ENCODE data around the gene P2RY8.

GRCh38 chrX:1542994-1543725 is 6.2 kb upstream of the P2RY8 start:
- TF ChIP-seq CTCF (IDR thresholded peaks at IDR 0.05 in 2 of 3, conservative IDR thresholded peaks at IDR 0.05 in 1 of 3; ENCODE audit: borderline replicate concordance in 1 of 3, insufficient read depth in 1 of 3, low read depth in 2 of 3, low read length in 2 of 3): no peak
- no peak for TF ChIP-seq POLR2AphosphoS5 (IDR thresholded peaks at IDR 0.05; ENCODE audit: low read depth, low read length)
- TF ChIP-seq, protein P1, sequence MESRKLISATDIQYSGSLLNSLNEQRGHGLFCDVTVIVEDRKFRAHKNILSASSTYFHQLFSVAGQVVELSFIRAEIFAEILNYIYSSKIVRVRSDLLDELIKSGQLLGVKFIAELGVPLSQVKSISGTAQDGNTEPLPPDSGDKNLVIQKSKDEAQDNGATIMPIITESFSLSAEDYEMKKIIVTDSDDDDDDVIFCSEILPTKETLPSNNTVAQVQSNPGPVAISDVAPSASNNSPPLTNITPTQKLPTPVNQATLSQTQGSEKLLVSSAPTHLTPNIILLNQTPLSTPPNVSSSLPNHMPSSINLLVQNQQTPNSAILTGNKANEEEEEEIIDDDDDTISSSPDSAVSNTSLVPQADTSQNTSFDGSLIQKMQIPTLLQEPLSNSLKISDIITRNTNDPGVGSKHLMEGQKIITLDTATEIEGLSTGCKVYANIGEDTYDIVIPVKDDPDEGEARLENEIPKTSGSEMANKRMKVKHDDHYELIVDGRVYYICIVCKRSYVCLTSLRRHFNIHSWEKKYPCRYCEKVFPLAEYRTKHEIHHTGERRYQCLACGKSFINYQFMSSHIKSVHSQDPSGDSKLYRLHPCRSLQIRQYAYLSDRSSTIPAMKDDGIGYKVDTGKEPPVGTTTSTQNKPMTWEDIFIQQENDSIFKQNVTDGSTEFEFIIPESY (IDR thresholded peaks at IDR 0.05; ENCODE audit: extremely low read depth, insufficient replicate concordance, low read length): no peak
- no peak for TF ChIP-seq JUND (IDR thresholded peaks at IDR 0.05)
- TF ChIP-seq POLR2A (IDR thresholded peaks at IDR 0.05; ENCODE audit: borderline replicate concordance, extremely low read depth, insufficient read depth, insufficient read length): no peak
- TF ChIP-seq EGR1 (IDR thresholded peaks at IDR 0.05; ENCODE audit: low read depth): no peak
- TF ChIP-seq RAD21 (IDR thresholded peaks at IDR 0.05; ENCODE audit: low read depth): no peak
- TF ChIP-seq, protein P2, sequence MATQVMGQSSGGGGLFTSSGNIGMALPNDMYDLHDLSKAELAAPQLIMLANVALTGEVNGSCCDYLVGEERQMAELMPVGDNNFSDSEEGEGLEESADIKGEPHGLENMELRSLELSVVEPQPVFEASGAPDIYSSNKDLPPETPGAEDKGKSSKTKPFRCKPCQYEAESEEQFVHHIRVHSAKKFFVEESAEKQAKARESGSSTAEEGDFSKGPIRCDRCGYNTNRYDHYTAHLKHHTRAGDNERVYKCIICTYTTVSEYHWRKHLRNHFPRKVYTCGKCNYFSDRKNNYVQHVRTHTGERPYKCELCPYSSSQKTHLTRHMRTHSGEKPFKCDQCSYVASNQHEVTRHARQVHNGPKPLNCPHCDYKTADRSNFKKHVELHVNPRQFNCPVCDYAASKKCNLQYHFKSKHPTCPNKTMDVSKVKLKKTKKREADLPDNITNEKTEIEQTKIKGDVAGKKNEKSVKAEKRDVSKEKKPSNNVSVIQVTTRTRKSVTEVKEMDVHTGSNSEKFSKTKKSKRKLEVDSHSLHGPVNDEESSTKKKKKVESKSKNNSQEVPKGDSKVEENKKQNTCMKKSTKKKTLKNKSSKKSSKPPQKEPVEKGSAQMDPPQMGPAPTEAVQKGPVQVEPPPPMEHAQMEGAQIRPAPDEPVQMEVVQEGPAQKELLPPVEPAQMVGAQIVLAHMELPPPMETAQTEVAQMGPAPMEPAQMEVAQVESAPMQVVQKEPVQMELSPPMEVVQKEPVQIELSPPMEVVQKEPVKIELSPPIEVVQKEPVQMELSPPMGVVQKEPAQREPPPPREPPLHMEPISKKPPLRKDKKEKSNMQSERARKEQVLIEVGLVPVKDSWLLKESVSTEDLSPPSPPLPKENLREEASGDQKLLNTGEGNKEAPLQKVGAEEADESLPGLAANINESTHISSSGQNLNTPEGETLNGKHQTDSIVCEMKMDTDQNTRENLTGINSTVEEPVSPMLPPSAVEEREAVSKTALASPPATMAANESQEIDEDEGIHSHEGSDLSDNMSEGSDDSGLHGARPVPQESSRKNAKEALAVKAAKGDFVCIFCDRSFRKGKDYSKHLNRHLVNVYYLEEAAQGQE (IDR thresholded peaks at IDR 0.05; ENCODE audit: low read depth): no peak
- TF ChIP-seq ZNF274 (IDR thresholded peaks at IDR 0.05; ENCODE audit: low read depth, low read length): no peak
- TF ChIP-seq MAX (IDR thresholded peaks at IDR 0.05): no peak
- no peak for TF ChIP-seq ZFX (IDR thresholded peaks at IDR 0.05)

Data from HCT116 (cell line).